Loucy (cell line): ENCODE measurements around the gene PANK2.

Source experiments
- H2AFZ ChIP-seq: fragments of 200-600 bp; sonication (generic); 2 replicates; pipeline ENCODE4 v1.6.0; 2016; ENCODE audit warnings: antibody characterized with exemption, mild to moderate bottlenecking, low read length, moderate library complexity
- H3F3A ChIP-seq: fragments of 200-600 bp; 2 replicates; pipeline ENCODE4 v1.6.0; 2016; ENCODE audit warnings: antibody characterized with exemption, low read depth, mild to moderate bottlenecking
- H3K27me3 ChIP-seq: fragments of 200-600 bp; sonication (generic); 2 replicates; pipeline ENCODE4 v1.6.1; 2014; ENCODE audit warnings: low read length, mild to moderate bottlenecking; ENCODE audit not compliant: insufficient read depth, poor library complexity, severe bottlenecking
- H3K36me3 ChIP-seq: fragments of 200-600 bp; sonication (generic); 2 replicates; pipeline ENCODE4 v1.6.1; 2016; ENCODE audit warnings: low read length; ENCODE audit not compliant: insufficient read depth
- H3K4me1 ChIP-seq: fragments of 200-600 bp; sonication (generic); 2 replicates; pipeline ENCODE4 v1.5.1; 2014; ENCODE audit warnings: low read length, mild to moderate bottlenecking; ENCODE audit not compliant: insufficient read depth, poor library complexity, severe bottlenecking
- H3K4me2 ChIP-seq: fragments of 200-600 bp; sonication (generic); 2 replicates; pipeline ENCODE4 v1.6.0; 2014; ENCODE audit warnings: antibody characterized with exemption, low read length, low read depth, mild to moderate bottlenecking; ENCODE audit not compliant: poor library complexity, severe bottlenecking
- H3K4me3 ChIP-seq: fragments of 200-600 bp; sonication (generic); 2 replicates; pipeline ENCODE4 v1.5.1; 2014; ENCODE audit warnings: low read length, mild to moderate bottlenecking, mixed read lengths; ENCODE audit not compliant: poor library complexity, severe bottlenecking
- H3K79me2 ChIP-seq: fragments of 200-600 bp; sonication (generic); 2 replicates; pipeline ENCODE4 v1.6.1; 2014; ENCODE audit warnings: low read length; ENCODE audit not compliant: insufficient read depth
- H3K9ac ChIP-seq: fragments of 200-600 bp; sonication (generic); 2 replicates; pipeline ENCODE4 v1.6.0; 2014; ENCODE audit warnings: mild to moderate bottlenecking, low read depth, low read length, moderate library complexity; ENCODE audit not compliant: poor library complexity, severe bottlenecking
- H3K9me2 ChIP-seq: fragments of 200-600 bp; sonication (generic); replicated peaks from 2 replicates; pipeline ENCODE4 v1.6.1; 2016; ENCODE audit warnings: low read depth, low read length, mixed read lengths
- H3K9me3 ChIP-seq: fragments of 200-600 bp; sonication (generic); 2 replicates; pipeline ENCODE4 v1.6.1; 2014; ENCODE audit warnings: mild to moderate bottlenecking, antibody characterized with exemption, low read length, low read depth; ENCODE audit not compliant: insufficient read depth
- H4K20me1 ChIP-seq: fragments of 200-600 bp; sonication (generic); 2 replicates; pipeline ENCODE4 v1.6.0; 2014; ENCODE audit warnings: antibody characterized with exemption, low read length, mild to moderate bottlenecking; ENCODE audit not compliant: insufficient read depth, poor library complexity, severe bottlenecking
- EZH2phosphoT487 ChIP-seq: fragments of 200-600 bp; IDR thresholded peaks from 2 replicates; pipeline ENCODE4 v1.6.1; 2018; ENCODE audit warnings: antibody characterized with exemption, mild to moderate bottlenecking, moderate library complexity, borderline replicate concordance
- TF ChIP-seq, protein P1 (sequence below): fragments of 200-600 bp; sonication (generic); conservative IDR thresholded peaks from 2 replicates; pipeline ENCODE4 v1.5.1; 2014; ENCODE audit warnings: mild to moderate bottlenecking, antibody characterized with exemption, low read length

Gene PANK2

DNA sequence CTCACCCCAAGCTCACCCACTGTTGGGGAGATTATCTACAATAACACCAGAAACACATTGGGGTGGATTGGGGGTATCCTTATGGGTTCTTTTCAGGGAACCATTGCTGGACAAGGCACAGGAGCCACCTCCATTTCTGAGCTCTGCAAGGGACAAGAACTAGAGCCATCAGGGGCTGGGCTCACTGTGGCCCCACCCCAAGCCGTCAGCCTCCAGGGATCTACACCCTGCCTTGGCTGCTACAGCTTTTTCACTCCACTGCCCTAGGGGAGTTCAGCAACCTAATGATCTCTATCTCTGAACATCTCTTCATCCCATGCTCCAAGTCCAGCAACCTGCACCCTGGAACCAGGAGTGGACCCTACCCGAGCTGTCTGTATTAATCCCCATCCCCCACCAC lies 21.4 kb upstream of the PANK2 start:
- Histone ChIP-seq H3K9ac (no peak overlapping the region), H3K79me2 (no peaks in the 10 kb centered on the region), H4K20me1 (no peaks in the 10 kb centered on the region), H3K36me3 (peaks cover 36% of the 10 kb centered on the region; the same call in 1 of the 2 replicates), H3F3A (no peaks in the 10 kb centered on the region), H3K4me2 (no peak overlapping the region), H3K27me3 (no peaks in the 10 kb centered on the region), H3K4me1 (no peaks in the 10 kb centered on the region), H3K9me2 (no peaks in the 10 kb centered on the region), H2AFZ (no peak overlapping the region), H3K4me3 (no peak overlapping the region), H3K9me3 (no peaks in the 10 kb centered on the region)
- TF ChIP-seq EZH2phosphoT487: no peak
- TF ChIP-seq, protein P1, sequence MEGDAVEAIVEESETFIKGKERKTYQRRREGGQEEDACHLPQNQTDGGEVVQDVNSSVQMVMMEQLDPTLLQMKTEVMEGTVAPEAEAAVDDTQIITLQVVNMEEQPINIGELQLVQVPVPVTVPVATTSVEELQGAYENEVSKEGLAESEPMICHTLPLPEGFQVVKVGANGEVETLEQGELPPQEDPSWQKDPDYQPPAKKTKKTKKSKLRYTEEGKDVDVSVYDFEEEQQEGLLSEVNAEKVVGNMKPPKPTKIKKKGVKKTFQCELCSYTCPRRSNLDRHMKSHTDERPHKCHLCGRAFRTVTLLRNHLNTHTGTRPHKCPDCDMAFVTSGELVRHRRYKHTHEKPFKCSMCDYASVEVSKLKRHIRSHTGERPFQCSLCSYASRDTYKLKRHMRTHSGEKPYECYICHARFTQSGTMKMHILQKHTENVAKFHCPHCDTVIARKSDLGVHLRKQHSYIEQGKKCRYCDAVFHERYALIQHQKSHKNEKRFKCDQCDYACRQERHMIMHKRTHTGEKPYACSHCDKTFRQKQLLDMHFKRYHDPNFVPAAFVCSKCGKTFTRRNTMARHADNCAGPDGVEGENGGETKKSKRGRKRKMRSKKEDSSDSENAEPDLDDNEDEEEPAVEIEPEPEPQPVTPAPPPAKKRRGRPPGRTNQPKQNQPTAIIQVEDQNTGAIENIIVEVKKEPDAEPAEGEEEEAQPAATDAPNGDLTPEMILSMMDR: no peak

DNA sequence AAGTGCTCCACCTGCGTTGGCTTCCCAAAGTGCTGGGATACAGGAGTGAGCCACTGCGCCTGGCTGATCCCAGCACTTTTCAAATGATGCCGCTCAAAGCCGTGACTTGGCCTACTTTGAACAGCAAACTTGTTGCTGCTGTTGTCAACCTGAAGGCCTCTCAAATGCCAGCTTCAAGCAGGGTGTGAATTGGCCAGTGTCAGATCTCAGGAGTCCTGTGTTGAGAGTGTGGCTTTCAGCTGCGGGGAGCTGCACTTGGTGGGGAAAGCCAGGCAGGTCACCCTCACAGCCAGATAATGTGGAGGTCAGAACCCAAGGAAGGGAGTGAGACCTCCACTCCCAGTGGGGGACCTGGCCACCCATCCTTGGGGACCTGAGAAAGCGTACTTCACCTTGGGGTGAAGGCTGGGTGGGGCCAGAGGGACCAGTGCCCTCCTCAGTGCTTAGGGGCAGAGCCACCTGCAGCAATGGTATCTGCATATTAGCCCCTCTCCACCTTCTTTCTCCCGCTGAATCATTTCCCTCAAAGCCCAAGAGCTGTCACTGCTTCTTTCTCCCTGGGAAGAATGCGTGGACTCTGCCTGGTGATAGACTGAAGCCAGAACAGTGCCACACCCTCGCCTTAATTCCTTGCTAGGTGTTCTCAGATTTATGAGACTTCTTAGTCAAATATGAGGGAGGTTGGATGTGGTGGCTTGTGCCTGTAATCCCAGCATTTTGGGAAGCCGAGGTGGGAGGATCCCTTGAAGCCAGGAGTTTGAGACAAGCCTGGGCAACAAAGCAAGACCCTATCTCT lies 19.1 kb upstream of the PANK2 start:
- Histone ChIP-seq H3K4me2 (no peak overlapping the region), H3K4me3 (no peak overlapping the region), H3K9me2 (no peaks in the 10 kb centered on the region), H3K79me2 (no peaks in the 10 kb centered on the region), H3K9me3 (no peaks in the 10 kb centered on the region), H3K27me3 (no peaks in the 10 kb centered on the region), H3F3A (no peaks in the 10 kb centered on the region), H2AFZ (no peak overlapping the region), H3K36me3 (peaks cover 14% of the 10 kb centered on the region; the same call in 1 of the 2 replicates), H4K20me1 (no peaks in the 10 kb centered on the region), H3K9ac (no peak overlapping the region), H3K4me1 (peaks cover 2% of the 10 kb centered on the region)
- TF ChIP-seq, protein P1: no peak
- TF ChIP-seq EZH2phosphoT487: no peak

DNA sequence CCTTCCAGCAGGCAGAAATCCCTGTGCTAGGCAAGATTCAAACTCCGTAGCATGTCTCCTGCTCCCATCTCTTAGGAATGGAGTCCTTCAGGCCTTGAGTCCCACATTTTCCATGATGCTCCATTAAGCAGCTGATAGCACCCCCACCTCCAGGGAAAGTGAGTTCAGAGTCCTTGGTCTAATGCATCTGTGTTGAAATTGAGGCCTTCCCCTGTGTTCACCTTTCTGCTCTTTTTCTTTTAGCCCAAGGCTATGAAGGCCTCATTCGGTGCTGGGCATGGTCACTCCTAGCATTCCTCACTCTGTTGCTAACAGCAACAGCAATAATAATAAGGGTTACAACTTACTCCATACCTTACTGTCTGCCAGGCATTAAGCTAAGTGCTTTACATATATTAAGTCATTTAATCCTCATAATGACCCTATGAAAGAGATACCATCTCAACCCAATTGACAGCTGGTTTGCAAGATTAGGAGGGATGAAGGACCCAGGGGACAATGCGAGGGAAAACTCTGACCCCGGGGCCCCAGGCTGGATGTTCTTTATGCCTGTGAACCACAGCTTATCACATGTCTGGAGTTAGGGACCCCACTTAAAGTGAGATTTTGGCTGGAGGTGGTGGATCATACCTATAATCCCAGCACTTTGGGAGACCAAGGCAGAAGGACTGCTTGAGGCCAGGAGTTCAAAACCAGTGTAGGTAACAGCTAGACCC lies 17.5 kb upstream of the PANK2 start:
- no peak overlapping the region for H3K4me3 ChIP-seq
- H2AFZ ChIP-seq: no peak overlapping the region
- H4K20me1 ChIP-seq: no peaks in the 10 kb centered on the region
- H3F3A ChIP-seq: no peaks in the 10 kb centered on the region
- no peaks in the 10 kb centered on the region for H3K79me2 ChIP-seq
- H3K9me3 ChIP-seq: no peaks in the 10 kb centered on the region
- no peak for TF ChIP-seq EZH2phosphoT487
- TF ChIP-seq, protein P1: no peak
- no peaks in the 10 kb centered on the region for H3K9me2 ChIP-seq
- peaks cover 4% of the 10 kb centered on the region; the same call in 1 of the 2 replicates for H3K36me3 ChIP-seq
- no peak overlapping the region for H3K4me2 ChIP-seq
- peaks cover 10% of the 10 kb centered on the region for H3K4me1 ChIP-seq
- no peak overlapping the region for H3K9ac ChIP-seq
- H3K27me3 ChIP-seq: no peaks in the 10 kb centered on the region
